Tibial nerve (tissue), 4 donors: ENCODE data around the gene LPIN1. TPM values are rescaled to one million over a fixed set of nuclear protein-coding genes. Genes with fewer than 3 reads are reported as not detected.
A peak's percentile ranks its signal among the peaks of the same experiment; 100 is the strongest.

Experiments
- DNase-seq, 2 donors: peaks; one replicate each; pipeline ENCODE4 v3.0.0-alpha.2; 2019; ENCODE audit warnings: low spot score in 2 of 2
- H3K27ac ChIP-seq, 4 donors: fragments of 200-600 bp; sonication (generic) in 3 of 4; one replicate each; pipeline ENCODE4 v1.5.1; 2017 to 2019; ENCODE audit warnings: mild to moderate bottlenecking in 1 of 4
- H3K27me3 ChIP-seq, 2 donors: fragments of 200-600 bp; sonication (generic) in 1 of 2; one replicate each; pipeline versions ENCODE4 v1.5.1 to v1.6.0; 2017 to 2019
- H3K36me3 ChIP-seq, 3 donors: fragments of 200-600 bp; sonication (generic); one replicate each; pipeline ENCODE4 v1.5.1; 2018 to 2019
- H3K4me1 ChIP-seq, 4 donors: fragments of 200-600 bp; sonication (generic) in 3 of 4; one replicate each; pipeline ENCODE4 v1.5.1; 2017 to 2019
- H3K4me3 ChIP-seq, 4 donors: fragments of 200-600 bp; sonication (generic) in 3 of 4; one replicate each; pipeline ENCODE4 v1.5.1; 2017 to 2019; ENCODE audit warnings: mild to moderate bottlenecking in 1 of 4, moderate library complexity in 1 of 4
- H3K9me3 ChIP-seq, 4 donors: fragments of 200-600 bp; sonication (generic) in 3 of 4; one replicate each; pipeline ENCODE4 v1.5.1; 2017 to 2019
- EP300 ChIP-seq, 2 donors: sonication (generic); formaldehyde crosslinking; IDR thresholded peaks; one replicate each; pipeline ENCODE4 v1.6.1; 2017; ENCODE audit warnings: antibody characterized with exemption in 2 of 2, mild to moderate bottlenecking in 1 of 2
- POLR2A ChIP-seq, 2 donors: fragments of 450-650 bp; IDR thresholded peaks; one replicate each; pipeline ENCODE4 v1.6.1; 2017; ENCODE audit warnings: antibody characterized with exemption in 2 of 2, mild to moderate bottlenecking in 2 of 2, moderate library complexity in 2 of 2
- WGBS, 2 donors: methylation state at CpG; one replicate each; pipeline ENCODE4 v1.1.5; 2018; 5-methylcytosine and 5-hydroxymethylcytosine counted together
- total RNA-seq, 4 donors: library from RNA; depleted of rRNA; stranded (reverse); fragments of >200 nt; gene quantifications; one replicate each; pipeline ENCODE4 v1.1.0, GENCODE V29; 2016
- TF ChIP-seq, protein P1 (sequence below), 5 experiments: fragments of 200-600 bp in 3 of 5; fragments of 450-650 bp in 2 of 5; sonication (generic) in 3 of 5; IDR thresholded peaks; one replicate each; pipeline ENCODE4 v1.5.1; 2016 to 2019; ENCODE audit warnings: antibody characterized with exemption in 5 of 5, mild to moderate bottlenecking in 3 of 5, moderate library complexity in 2 of 5

LPIN1 gene
- total RNA-seq, 4 donors from 2014 or later, result 170 to 202 (median 172) TPM

DNA sequence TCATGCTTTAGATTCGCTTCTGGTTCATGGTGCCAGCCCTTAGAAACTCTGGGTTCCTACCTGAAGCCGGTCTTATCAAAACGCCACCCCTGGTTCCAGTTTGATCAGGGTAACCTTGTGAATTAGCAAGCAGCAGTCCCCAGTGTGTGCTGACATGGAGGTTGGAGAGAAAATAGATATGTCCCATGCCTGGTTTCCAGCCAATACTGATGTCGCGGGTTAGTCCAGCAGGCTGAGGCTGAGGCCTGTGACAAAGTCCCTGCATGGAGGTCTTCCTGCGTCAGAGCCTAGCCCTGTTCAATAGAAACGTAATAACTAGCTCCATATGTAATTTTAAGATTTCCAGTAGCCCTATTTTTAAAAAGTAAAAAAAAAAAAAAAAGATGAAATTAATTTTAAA, 28.2 kb downstream of the LPIN1 start:
- Histone ChIP-seq H3K4me3 (no peak overlapping the region), H3K27me3 (no peaks in the 10 kb centered on the region), H3K36me3 (peaks cover 0 to 53% (median 9%) of the 10 kb centered on the region in 3 donors), H3K4me1 (peaks cover 0 to 26% (median 11%) of the 10 kb centered on the region in 4 donors), H3K27ac (peak overlapping the region in 1 of 4 donors; percentile 7), H3K9me3 (no peaks in the 10 kb centered on the region)
- 82 to 88% methylated on average over 7 of the region's 7 CpGs for WGBS, 2 donors
- no peak for DNase-seq
- TF ChIP-seq POLR2A (IDR thresholded peaks at IDR 0.05), result no peak

DNA sequence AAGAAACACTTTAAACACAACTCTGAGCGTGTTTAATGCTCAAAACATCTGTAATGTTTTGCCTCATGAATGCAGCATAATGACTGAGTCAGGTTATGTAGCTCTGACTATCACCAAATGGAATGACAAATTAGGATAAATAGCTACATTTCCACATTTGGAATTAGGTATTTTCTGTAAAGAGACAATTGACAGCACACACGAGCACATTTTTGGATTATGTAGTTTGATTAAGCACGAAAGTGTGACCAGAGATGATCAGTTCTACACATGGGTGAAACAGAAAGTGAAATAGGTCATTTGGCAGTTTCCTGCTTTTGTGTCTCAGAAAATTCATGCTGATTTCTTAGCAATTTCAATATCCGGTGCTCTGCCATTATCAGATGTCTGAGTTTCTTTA, 29.0 kb downstream of the LPIN1 start:
- TF ChIP-seq EP300 (IDR thresholded peaks at IDR 0.05) (no peak), POLR2A (IDR thresholded peaks at IDR 0.05) (no peak)
- TF ChIP-seq, protein P1, sequence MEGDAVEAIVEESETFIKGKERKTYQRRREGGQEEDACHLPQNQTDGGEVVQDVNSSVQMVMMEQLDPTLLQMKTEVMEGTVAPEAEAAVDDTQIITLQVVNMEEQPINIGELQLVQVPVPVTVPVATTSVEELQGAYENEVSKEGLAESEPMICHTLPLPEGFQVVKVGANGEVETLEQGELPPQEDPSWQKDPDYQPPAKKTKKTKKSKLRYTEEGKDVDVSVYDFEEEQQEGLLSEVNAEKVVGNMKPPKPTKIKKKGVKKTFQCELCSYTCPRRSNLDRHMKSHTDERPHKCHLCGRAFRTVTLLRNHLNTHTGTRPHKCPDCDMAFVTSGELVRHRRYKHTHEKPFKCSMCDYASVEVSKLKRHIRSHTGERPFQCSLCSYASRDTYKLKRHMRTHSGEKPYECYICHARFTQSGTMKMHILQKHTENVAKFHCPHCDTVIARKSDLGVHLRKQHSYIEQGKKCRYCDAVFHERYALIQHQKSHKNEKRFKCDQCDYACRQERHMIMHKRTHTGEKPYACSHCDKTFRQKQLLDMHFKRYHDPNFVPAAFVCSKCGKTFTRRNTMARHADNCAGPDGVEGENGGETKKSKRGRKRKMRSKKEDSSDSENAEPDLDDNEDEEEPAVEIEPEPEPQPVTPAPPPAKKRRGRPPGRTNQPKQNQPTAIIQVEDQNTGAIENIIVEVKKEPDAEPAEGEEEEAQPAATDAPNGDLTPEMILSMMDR (IDR thresholded peaks at IDR 0.05), result no peak
- peaks cover 0 to 22% (median 11%) of the 10 kb centered on the region in 4 donors for H3K4me1 ChIP-seq
- no peaks in the 10 kb centered on the region for H3K27me3 ChIP-seq
- H3K36me3 ChIP-seq, result peaks cover 0 to 53% (median 9%) of the 10 kb centered on the region in 3 donors
- H3K27ac ChIP-seq, result peak overlapping the region in 2 of 4 donors; percentile 7 to 28
- H3K4me3 ChIP-seq, result no peak overlapping the region
- 51 to 63% methylated on average over 4 of the region's 4 CpGs for WGBS, 2 donors
- DNase-seq, result no peak
- no peaks in the 10 kb centered on the region for H3K9me3 ChIP-seq

DNA sequence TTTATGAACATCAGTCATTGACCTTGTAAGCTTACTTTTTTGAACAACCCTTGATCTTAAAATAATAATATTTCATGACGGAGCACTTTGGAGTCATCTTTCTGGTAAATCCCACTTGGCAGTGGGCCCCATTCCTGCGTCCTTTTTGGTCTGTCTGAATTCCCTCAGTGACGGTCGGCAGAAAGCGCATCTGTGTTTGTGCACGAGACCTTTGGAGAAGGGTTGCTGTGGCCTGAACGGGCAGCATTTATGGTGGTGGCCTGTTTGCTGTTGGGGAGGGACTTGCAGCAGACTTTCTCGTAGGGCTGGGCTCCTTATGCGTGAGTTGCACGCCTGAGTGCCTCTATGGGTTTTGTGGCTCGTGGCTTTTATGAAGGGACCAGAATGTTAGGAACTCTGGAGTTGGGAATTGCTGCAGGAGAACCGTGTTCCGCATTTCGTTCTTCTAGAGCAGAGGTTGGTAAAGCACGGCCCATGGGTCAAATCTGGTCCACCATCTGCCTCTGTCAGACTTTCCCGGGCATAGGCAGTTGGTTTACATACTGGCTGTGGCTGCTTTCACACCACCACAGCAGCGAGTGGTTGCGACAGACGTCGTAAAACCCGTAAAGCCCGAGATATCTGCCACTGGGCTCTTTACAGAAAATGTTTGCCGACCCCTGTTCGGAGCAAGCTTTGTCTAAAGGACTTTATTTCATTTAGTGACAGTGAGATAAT, 30.8 kb downstream of the LPIN1 start:
- peak overlapping the region in 2 of 4 donors; percentile 39 to 64 for H3K27ac ChIP-seq
- H3K9me3 ChIP-seq, result no peaks in the 10 kb centered on the region
- no peaks in the 10 kb centered on the region for H3K27me3 ChIP-seq
- peak; percentile 46 to 57 for DNase-seq
- 82% methylated on average over 24 of the region's 24 CpGs for WGBS, 2 donors
- TF ChIP-seq EP300 (IDR thresholded peaks at IDR 0.05) (peak in 1 of 2 donors; percentile 31), POLR2A (IDR thresholded peaks at IDR 0.05) (no peak)
- TF ChIP-seq, protein P1 (IDR thresholded peaks at IDR 0.05), result no peak
- H3K4me1 ChIP-seq, result peaks cover 0 to 18% (median 11%) of the 10 kb centered on the region in 4 donors
- no peak overlapping the region for H3K4me3 ChIP-seq
- peaks cover 0 to 54% (median 0%) of the 10 kb centered on the region in 3 donors for H3K36me3 ChIP-seq

DNA sequence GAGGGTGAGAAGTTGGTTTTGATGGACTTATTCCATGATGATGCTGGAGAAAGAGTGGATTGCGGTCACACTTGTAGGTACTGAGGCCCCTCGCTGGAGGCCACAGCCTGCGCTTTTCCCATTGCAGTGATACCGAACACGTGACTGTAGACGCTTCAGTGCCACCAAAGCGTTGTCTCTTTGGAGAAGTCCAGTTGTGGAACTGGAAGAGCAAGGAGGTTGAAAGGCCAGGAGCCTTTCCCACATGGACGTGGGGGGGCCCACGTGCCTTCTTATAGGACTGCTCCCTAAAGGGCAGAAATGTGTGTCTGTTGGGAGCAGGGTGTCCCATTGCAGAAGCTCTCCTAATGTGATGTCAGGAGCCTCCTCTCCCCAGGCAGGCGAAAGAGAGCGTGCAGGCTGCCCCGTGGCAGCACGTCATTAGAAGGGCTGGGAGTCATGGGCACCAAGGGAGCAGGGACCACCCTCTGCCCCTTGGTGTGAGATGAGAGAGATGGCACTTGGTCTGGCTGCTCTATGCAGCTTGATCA, 31.5 kb downstream of the LPIN1 start:
- Histone ChIP-seq H3K4me1 (peaks cover 0 to 18% (median 11%) of the 10 kb centered on the region in 4 donors), H3K27me3 (no peaks in the 10 kb centered on the region), H3K4me3 (no peak overlapping the region), H3K27ac (peak overlapping the region in 2 of 4 donors; percentile 39 to 64), H3K9me3 (no peaks in the 10 kb centered on the region), H3K36me3 (peaks cover 0 to 58% (median 0%) of the 10 kb centered on the region in 3 donors)
- TF ChIP-seq EP300 (IDR thresholded peaks at IDR 0.05) (no peak), POLR2A (IDR thresholded peaks at IDR 0.05) (no peak)
- TF ChIP-seq, protein P1 (IDR thresholded peaks at IDR 0.05), result no peak
- no peak for DNase-seq
- WGBS, 2 donors, result 88 to 90% methylated on average over 13 of the region's 13 CpGs

DNA sequence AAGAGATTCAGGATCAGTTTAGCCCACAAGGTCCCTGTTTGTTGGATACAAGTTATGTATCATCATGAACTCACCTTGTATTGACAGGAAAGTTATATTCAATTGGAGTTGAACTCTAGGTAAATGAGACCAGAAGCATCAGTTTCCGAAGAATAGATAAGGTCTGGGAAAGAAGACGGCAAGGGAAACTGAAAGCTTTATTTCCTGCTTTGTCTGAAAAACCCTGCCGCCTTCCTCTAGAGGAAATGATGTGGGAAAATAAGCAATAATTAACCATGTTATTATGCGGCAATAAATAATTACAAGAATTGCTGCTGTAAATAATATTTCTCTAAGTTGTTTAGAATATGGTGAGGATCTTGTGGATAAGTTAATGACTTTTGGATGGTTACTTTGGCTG, 32.0 kb downstream of the LPIN1 start:
- H3K4me1 ChIP-seq, result peaks cover 0 to 18% (median 11%) of the 10 kb centered on the region in 4 donors
- WGBS, 2 donors, result 67 to 78% methylated on average over 4 of the region's 4 CpGs
- peak overlapping the region in 2 of 4 donors; percentile 39 to 64 for H3K27ac ChIP-seq
- H3K36me3 ChIP-seq, result peaks cover 0 to 58% (median 0%) of the 10 kb centered on the region in 3 donors
- H3K4me3 ChIP-seq, result no peak overlapping the region
- no peaks in the 10 kb centered on the region for H3K27me3 ChIP-seq
- TF ChIP-seq EP300 (IDR thresholded peaks at IDR 0.05), result no peak
- no peak for TF ChIP-seq POLR2A (IDR thresholded peaks at IDR 0.05)
- TF ChIP-seq, protein P1 (IDR thresholded peaks at IDR 0.05), result no peak
- DNase-seq, result no peak
- no peaks in the 10 kb centered on the region for H3K9me3 ChIP-seq
